Medulla oblongata (tissue), 1 donor: Measurements from ENCODE around the gene ICAM2.
"Not testable (repeated sequence)": the region's sequence is repeated elsewhere in the genome, so short reads cannot be mapped to it uniquely, and the experiment has no call there.

Source experiments
- DNase-seq: peaks from one replicate; pipeline ENCODE4 v3.0.0-alpha.2; 2015; ENCODE audit errors: extremely low spot score

ICAM2 gene

GRCh38 chr17:64009571-64010402 is 10.6 kb downstream of the ICAM2 start:
- DNase-seq, result no peak

GRCh38 chr17:64008830-64009229 is 11.6 kb downstream of the ICAM2 start:
- DNase-seq, result no peak

- no peak for DNase-seq
Observed at GRCh38 chr17:64008346-64008745, 12.1 kb downstream of the ICAM2 start.

- DNase-seq, result no peak
Observed at GRCh38 chr17:64007838-64008282, 12.6 kb downstream of the ICAM2 start.

- not testable (repeated sequence) for DNase-seq
Observed at GRCh38 chr17:64007089-64007837, 13.2 kb downstream of the ICAM2 start.

GRCh38 chr17:64006361-64007088 is 13.9 kb downstream of the ICAM2 start:
- DNase-seq, result no peak

GRCh38 chr17:64005734-64006167 is 14.7 kb downstream of the ICAM2 start:
- no peak for DNase-seq

GRCh38 chr17:64004903-64005733 is 15.3 kb downstream of the ICAM2 start:
- no peak for DNase-seq

- no peak for DNase-seq
Observed at GRCh38 chr17:64004218-64004770, 16.1 kb downstream of the ICAM2 start.

GRCh38 chr17:64003526-64004121 is 16.8 kb downstream of the ICAM2 start:
- DNase-seq, result no peak

- DNase-seq, result no peak
Observed at GRCh38 chr17:64002658-64003525, 17.5 kb downstream of the ICAM2 start.

- DNase-seq, result no peak
Observed at GRCh38 chr17:64001763-64002529, 18.5 kb downstream of the ICAM2 start.

GRCh38 chr17:64001091-64001579 is 19.3 kb downstream of the ICAM2 start:
- no peak for DNase-seq

- no peak for DNase-seq
Observed at GRCh38 chr17:63999680-64000531, 20.5 kb downstream of the ICAM2 start.

- no peak for DNase-seq
Observed at GRCh38 chr17:63998721-63999679, 21.4 kb downstream of the ICAM2 start.

GRCh38 chr17:63998050-63998720 is 22.2 kb downstream of the ICAM2 start, which contains the start of gene PRR29:
Gene PRR29, plus strand, starts transcription at chr17:63998351. Its CDS starts 14 bp downstream, at chr17:63998365.
- peak; percentile 22 for DNase-seq
